HG03521 (cell line): ENCODE results near the gene PCNX1.
"Not testable (repeated sequence)": the region's sequence is repeated elsewhere in the genome, so short reads cannot be mapped to it uniquely, and the experiment has no call there.

Source experiments
- ATAC-seq: cut with Tn5 transposase; IDR thresholded peaks from one replicate; pipeline ENCODE4 v1.9.1; 2021; ENCODE audit warnings: mild to moderate bottlenecking, moderate library complexity; ENCODE audit not compliant: unreplicated experiment

The PCNX1 gene

GRCh38 chr14:71006200-71006563 is 98.9 kb downstream of the PCNX1 start:
- ATAC-seq, result no peak

- ATAC-seq, result no peak
Observed at GRCh38 chr14:71011479-71011878, 104.2 kb downstream of the PCNX1 start.

GRCh38 chr14:71012888-71013287 is 105.6 kb downstream of the PCNX1 start:
- ATAC-seq, result no peak

GRCh38 chr14:71013551-71014192 is 106.4 kb downstream of the PCNX1 start:
- no peak for ATAC-seq

GRCh38 chr14:71019917-71020316 is 112.7 kb downstream of the PCNX1 start:
- ATAC-seq, result not testable (repeated sequence)

- ATAC-seq, result no peak
Observed at GRCh38 chr14:71021347-71022011, 114.2 kb downstream of the PCNX1 start.

GRCh38 chr14:71022012-71022869 is 115.0 kb downstream of the PCNX1 start:
- no peak for ATAC-seq

- ATAC-seq, result no peak
Observed at GRCh38 chr14:71022939-71023338, 115.7 kb downstream of the PCNX1 start.

- no peak for ATAC-seq
Observed at GRCh38 chr14:71029236-71029781, 122.0 kb downstream of the PCNX1 start.

GRCh38 chr14:71031000-71031399 is 123.7 kb downstream of the PCNX1 start:
- ATAC-seq, result no peak

- ATAC-seq, result no peak
Observed at GRCh38 chr14:71036433-71036832, 129.2 kb downstream of the PCNX1 start.

- ATAC-seq, result no peak
Observed at GRCh38 chr14:71048393-71048792, 141.1 kb downstream of the PCNX1 start.

- ATAC-seq, result no peak
Observed at GRCh38 chr14:71049435-71050133, 142.3 kb downstream of the PCNX1 start.

- ATAC-seq, result no peak
Observed at GRCh38 chr14:71050227-71050823, 143.1 kb downstream of the PCNX1 start.

- ATAC-seq, result no peak
Observed at GRCh38 chr14:71054706-71055105, 147.4 kb downstream of the PCNX1 start.

GRCh38 chr14:71056168-71056567 is 148.9 kb downstream of the PCNX1 start:
- no peak for ATAC-seq

GRCh38 chr14:71060274-71060673 is 153.0 kb downstream of the PCNX1 start:
- no peak for ATAC-seq

GRCh38 chr14:71060825-71061455 is 153.7 kb downstream of the PCNX1 start:
- no peak for ATAC-seq

- no peak for ATAC-seq
Observed at GRCh38 chr14:71061458-71061857, 154.2 kb downstream of the PCNX1 start.
